LoVo (cell line): ENCODE measurements around the gene CDO1.

Source experiments
- DNase-seq: peaks from one replicate; pipeline ENCODE4 v3.0.0-alpha.2; 2016; ENCODE audit warnings: low spot score

Gene CDO1

DNA sequence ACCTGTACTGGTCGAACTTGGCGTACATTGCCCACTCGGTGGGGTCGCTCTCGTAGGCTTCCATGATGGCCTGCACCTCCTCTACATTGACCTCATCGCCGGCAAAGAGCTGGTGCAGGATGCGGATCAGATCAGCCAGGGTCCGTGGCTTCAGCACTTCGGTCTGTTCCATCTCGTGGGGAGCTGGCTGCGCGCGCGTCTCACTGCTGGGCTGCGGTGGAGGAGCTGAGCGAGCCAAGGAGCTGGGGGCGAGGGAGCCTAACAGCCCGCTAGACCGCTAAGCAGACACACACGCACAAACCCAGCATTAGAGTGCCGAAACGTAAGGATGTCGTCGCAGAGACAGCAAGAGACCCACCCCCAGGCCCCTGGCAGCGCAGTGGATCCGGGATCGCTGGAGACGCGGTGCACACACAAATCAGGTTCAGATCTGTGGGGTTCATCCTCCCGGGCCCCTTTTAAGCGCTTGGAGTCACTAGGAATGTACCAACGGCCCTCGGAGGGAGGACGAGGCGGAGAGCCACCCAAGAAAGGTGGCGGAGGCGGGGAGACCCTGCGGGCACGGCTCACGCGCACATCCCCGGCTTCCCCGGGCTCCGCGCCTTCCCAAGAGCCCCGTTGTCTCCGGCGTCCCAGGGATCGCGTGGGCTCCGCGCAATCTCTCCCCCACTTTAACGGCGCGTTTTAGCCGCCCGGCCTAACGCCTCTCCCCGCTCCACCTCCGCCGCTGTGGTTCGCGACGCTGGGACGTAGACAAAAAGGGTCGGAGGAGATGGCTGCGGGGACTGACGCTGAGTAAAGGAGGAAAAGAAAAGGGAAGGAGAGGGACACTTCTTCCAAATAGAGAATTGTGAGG is at the start of gene CDO1:
TSS of gene CDO1 (minus strand) at position 434 of the 856 bp plus-strand sequence. CDS start at position 172, 262 bp downstream.
- DNase-seq: no peak

DNA sequence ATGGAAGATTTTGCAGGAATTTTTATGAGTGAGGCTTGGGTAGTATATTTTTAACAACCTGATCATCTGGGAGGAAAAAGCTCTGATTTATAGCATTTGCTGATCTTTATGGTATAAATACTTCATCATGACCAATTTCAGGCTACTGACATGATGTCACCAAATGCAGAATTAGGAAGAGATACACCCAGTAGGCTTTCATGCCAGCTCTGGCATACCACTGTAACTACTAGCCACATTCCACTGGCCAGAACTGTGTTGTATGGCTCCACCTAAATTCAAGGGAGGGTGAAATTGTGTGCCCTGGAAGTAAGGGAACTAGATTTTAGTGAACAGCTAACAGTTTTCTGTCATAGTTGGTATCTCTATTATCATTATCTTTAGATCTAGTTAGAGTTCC is 42.9 kb upstream of the CDO1 start:
- DNase-seq: no peak

GRCh38 chr5:115858396-115858795 is 41.9 kb upstream of the CDO1 start:
- DNase-seq: no peak

- peak; percentile 26 for DNase-seq
Measured at GRCh38 chr5:115857626-115858349, 41.3 kb upstream of the CDO1 start.

- peak; percentile 25 for DNase-seq
Measured at GRCh38 chr5:115857057-115857479, 40.6 kb upstream of the CDO1 start.

DNA sequence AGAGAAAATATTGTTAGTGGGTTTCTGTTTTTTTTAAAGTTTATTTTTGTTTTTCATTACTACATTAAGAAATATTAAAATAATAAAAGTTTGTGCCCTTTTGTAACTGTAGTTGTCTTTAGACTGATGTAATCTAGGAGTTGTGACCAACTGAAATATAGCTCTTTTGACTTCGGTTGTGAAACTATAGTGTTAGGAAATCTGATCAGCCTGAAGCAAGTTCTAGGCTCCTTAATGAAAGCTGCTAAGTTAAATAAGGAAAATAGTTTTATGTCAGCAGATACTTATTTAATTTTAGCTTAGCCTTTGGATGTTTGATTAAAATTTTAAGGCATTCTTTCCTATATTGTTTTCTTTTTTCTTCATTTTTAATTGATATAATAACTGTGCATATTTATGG is 39.5 kb upstream of the CDO1 start:
- DNase-seq: no peak

- no peak for DNase-seq
Measured at GRCh38 chr5:115854139-115854538, 37.7 kb upstream of the CDO1 start.

DNA sequence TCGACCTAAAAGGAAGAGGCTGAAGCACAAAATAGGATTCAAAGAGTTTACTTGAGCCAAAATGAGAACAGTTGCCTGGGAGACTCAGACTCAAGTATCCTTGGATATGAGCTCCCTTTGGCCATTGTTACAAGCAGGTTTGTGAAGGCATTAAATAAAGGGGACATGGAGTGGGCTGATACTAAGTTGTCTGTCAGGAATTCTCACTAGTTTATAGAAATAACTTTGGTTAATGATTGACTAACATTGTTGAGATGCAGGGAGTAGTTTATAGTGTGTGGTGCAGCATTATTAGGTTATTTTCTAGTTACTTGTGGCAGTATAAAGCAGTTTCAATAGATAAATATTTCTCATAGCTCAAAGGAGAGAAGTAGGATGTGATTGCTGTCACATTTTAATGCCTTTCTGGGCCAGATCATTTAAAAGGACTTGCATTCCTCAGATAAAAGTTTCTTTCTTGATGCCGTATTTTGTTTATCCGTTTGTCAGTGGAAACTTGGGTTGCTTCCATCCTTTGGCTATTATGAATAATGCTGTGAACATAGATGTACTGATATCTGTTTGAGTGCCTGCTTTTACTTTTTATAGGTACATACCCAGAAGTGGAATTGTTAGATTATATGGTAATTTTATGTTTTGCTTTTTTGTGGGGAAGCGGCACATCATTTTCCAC is 34.4 kb upstream of the CDO1 start:
- DNase-seq: peak; percentile 66

DNA sequence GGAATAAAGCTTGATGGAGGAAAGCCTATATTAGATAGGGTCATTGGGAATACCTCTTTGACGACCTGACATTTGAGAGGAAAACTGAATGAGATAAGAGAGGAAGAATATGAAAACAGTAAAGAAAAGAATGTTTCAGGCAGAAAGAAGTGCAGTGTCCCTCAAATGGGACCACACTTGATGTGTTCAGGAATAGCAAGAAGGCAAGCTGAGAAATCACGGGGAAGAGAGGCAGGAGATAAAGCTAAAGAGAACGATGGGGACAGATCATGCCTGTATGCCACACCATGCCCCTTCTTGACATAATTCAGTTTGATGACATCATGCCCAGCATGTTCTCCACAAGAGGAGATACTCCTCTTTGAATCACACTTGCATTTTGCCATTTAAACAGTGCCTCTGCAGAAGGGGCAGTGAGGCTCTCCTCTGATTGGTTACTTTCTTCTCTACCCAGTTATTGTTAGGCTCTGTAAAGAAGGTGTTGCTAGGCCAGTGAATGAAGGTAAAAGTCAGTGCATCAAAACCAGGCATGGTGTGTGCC is 32.9 kb upstream of the CDO1 start:
- DNase-seq: no peak

GRCh38 chr5:115847290-115847689 is 30.8 kb upstream of the CDO1 start:
- no peak for DNase-seq

DNA sequence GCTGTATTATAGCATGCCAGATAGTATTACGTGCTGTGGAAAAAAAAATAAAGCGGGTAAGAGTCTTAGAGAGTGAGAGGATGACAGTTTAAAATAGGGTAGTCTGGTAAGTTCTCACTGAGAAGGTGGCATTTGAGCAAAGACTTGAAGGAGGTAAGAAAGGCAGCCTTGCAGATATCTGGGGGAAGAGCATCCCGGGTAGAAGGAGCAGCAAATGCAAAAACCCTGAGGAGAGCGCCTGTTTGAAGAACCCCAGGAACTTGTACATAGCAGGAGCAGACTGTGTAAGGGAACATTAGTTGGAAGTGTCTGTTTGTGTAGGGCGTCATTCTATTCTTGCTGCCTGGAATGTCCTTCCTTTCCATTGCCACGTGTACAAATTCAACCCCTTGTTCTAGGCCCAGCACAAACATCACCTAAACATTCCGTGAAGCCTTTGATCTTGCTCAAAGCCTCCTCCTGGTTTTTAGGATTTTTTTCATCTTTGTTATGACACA is 27.9 kb upstream of the CDO1 start:
- no peak for DNase-seq

GRCh38 chr5:115843444-115844130 is 27.1 kb upstream of the CDO1 start:
- DNase-seq: no peak

GRCh38 chr5:115842952-115843351 is 26.5 kb upstream of the CDO1 start:
- DNase-seq: no peak

- peak; percentile 80 for DNase-seq
Measured at GRCh38 chr5:115842089-115842935, 25.9 kb upstream of the CDO1 start.

DNA sequence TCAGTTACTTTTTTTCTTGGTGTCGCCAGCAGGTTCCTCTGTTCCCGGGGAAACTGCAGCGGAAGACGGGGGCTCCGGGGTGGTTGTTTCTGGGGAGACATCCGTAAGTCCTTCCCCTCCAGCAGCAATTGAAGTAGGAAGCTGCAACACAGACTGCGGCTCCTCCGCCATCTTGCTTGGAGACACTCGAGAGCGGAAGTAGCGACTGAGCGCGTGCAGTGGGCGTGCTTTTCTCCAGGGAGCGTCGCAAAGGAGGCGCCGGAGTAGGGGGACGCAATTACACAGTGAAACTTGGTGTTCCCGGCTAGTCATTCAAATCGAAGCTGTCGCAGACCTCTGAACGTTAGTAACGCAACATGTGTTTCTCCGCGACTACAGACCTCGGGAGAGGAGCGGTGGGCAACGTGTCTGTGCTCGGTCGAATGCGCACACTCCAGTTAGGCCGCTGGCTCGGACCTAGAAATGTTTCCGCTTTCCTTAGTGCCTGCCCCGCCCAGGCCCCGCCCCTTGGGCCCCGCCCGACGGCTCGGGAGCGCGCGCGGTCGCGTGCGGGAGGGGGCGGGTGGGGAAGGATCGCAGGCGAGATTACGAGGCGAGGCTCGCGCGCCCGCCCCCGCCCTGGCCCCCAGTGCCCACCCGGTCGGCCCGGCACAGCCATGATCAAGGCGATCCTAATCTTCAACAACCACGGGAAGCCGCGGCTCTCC is 25.1 kb upstream of the CDO1 start, which contains the start of the genes AP3S1 and ATG12:
TSS of gene AP3S1 (plus strand) at position 554 of the 707 bp plus-strand sequence. CDS start at position 657, 103 bp downstream.
TSS of gene ATG12 (minus strand) at position 184 of the 707 bp plus-strand sequence. CDS start at position 171, 13 bp downstream.
- peak; percentile 94 for DNase-seq

- DNase-seq: no peak
Measured at GRCh38 chr5:115840873-115841272, 24.4 kb upstream of the CDO1 start.

GRCh38 chr5:115838885-115839518 is 22.5 kb upstream of the CDO1 start:
- peak; percentile 49 for DNase-seq

- DNase-seq: no peak
Measured at GRCh38 chr5:115835481-115835880, 19.0 kb upstream of the CDO1 start.

DNA sequence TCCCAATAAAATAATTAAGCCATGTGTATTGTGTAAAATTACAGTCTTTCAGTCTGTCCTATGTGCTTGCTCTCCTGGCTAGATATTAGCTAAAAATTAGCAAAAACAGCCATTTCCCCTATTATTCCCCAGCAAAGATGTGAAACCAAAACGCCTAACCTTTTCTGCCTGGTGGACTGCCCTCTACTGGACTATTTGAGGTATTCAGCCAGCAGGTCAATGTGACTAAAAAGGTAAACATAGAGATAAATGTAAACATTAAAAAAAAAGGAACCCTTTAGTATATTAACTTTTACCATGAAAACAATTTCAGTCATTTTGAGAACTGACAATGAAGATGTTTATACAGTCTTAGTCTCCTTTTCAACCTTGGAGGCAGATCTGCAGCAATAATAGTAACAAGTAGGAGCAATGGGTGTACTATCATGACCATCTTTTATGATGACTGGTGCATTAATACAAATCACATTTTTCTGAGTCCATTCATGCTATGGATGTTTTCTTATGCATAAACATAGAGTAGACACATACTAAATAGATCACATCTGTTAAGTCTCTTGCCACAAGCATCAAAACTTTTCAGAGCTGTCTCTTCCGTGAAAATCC is 14.8 kb upstream of the CDO1 start:
- peak; percentile 35 for DNase-seq
